HFFc6 (cell line): Measurements from ENCODE around the gene PIK3AP1. TPM values are rescaled to one million over a fixed set of nuclear protein-coding genes. Genes with fewer than 3 reads are reported as not detected.
A peak's percentile ranks its signal among the peaks of the same experiment; 100 is the strongest.

Experiments
- DNase-seq: peaks from one replicate; pipeline ENCODE4 v3.0.0-alpha.2; 2018
- H3K27ac Mint-ChIP-seq: 2 replicates; pipeline ENCODE4 v1.8.0; 2020; ENCODE audit warnings: mild to moderate bottlenecking, mixed read lengths
- H3K27me3 Mint-ChIP-seq: 2 replicates; pipeline ENCODE4 v1.8.0; 2021; ENCODE audit warnings: mild to moderate bottlenecking, moderate library complexity, mixed read lengths; ENCODE audit not compliant: insufficient read depth
- H3K36me3 Mint-ChIP-seq: 2 replicates; pipeline ENCODE4 v1.8.0; 2021; ENCODE audit warnings: low read depth, mixed read lengths
- H3K4me1 Mint-ChIP-seq: 2 replicates; pipeline ENCODE4 v1.8.0; 2020; ENCODE audit warnings: low read depth, mixed read lengths
- H3K4me3 Mint-ChIP-seq: 2 replicates; pipeline ENCODE4 v1.8.0; 2020; ENCODE audit warnings: mild to moderate bottlenecking, moderate library complexity, mixed read lengths
- H3K9me3 Mint-ChIP-seq: 2 replicates; pipeline ENCODE4 v1.8.0; 2020; ENCODE audit warnings: mild to moderate bottlenecking, mixed read lengths
- CTCF ChIP-seq: fragments of 200-600 bp; sonication (generic); IDR thresholded peaks from 2 replicates; pipeline ENCODE4 v1.5.0; 2021; ENCODE audit warnings: antibody characterized with exemption, mild to moderate bottlenecking
- total RNA-seq, 6 experiments: library from RNA; stranded (reverse); fragmentation: NEBNext Ultra II Directional; extraction: Animal tissue kit (Norgen Biotek cat#: 25700); gene quantifications; 2 replicates in 1 of 6; 3 replicates in 5 of 6; pipeline ENCODE4 v1.2.3, GENCODE V29; 2021

The PIK3AP1 gene
- total RNA-seq, 6 experiments from 2014 or later: 0.05 TPM; not detected in 3

DNA sequence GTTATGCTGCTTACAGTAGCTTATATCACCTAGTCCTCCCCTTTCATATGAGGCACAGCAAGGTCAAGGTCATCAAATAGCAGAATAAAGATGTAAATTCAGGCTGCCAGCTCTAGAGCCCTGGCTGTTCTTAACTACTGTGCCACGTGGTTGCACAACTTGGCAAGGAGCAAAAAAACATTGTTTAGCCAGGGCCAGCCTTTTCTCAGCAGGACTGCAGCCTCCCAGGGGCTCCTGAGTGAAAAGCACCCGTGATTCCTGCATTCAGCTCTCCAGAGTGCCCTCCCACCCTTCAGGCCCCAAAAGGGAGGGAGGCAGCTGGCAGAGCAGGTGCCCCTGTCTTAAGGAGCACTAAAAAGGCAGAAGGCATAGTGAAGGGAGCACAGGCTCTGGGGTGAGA is 101.7 kb downstream of the PIK3AP1 start:
- peaks cover 33% of the 10 kb centered on the region for H3K4me1 Mint-ChIP-seq
- peaks cover 11% of the 10 kb centered on the region for H3K27me3 Mint-ChIP-seq
- DNase-seq: no peak
- H3K9me3 Mint-ChIP-seq: no peaks in the 10 kb centered on the region
- no peak for TF ChIP-seq CTCF
- H3K4me3 Mint-ChIP-seq: no peak overlapping the region
- H3K27ac Mint-ChIP-seq: no peak overlapping the region
- no peaks in the 10 kb centered on the region for H3K36me3 Mint-ChIP-seq

- no peak for TF ChIP-seq CTCF
- Mint-ChIP-seq H3K36me3 (no peaks in the 10 kb centered on the region), H3K27me3 (peaks cover 5% of the 10 kb centered on the region), H3K27ac (no peak overlapping the region), H3K9me3 (no peaks in the 10 kb centered on the region), H3K4me1 (peaks cover 36% of the 10 kb centered on the region), H3K4me3 (no peak overlapping the region)
- DNase-seq: no peak
These were observed 103.4 kb downstream of the PIK3AP1 start for GRCh38 chr10:96616961-96617360.

DNA sequence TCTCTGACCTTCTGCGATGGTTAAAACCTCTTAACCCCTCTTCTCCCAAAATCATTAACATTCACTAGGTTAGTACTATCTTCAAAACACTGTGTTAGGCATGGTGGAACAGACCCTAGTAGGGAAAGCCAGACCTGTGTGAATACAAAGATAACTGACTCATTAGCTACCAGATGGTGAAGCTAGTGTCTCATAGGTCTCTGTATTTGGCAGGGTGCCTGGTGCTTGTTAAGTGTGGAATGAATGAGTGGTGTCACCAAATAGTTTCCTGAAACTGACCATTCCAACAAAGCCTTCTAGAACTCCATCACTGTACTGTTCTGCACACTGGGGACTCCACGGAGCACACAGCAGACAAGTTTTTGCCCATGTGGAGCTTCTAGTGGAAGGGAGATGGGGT is 105.8 kb downstream of the PIK3AP1 start:
- H3K27ac Mint-ChIP-seq: peak overlapping the region; percentile 66
- H3K36me3 Mint-ChIP-seq: no peaks in the 10 kb centered on the region

GRCh38 chr10:96613576-96613975 is 106.7 kb downstream of the PIK3AP1 start:
- no peak for TF ChIP-seq CTCF
- peaks cover 30% of the 10 kb centered on the region for H3K4me1 Mint-ChIP-seq
- H3K4me3 Mint-ChIP-seq: no peak overlapping the region
- peak; percentile 28 for DNase-seq
- peaks cover 5% of the 10 kb centered on the region for H3K27me3 Mint-ChIP-seq
- H3K9me3 Mint-ChIP-seq: no peaks in the 10 kb centered on the region
- H3K27ac Mint-ChIP-seq: no peak overlapping the region
- no peaks in the 10 kb centered on the region for H3K36me3 Mint-ChIP-seq

More for the DNA sequence above, 105.8 kb downstream of the PIK3AP1 start:
- peaks cover 31% of the 10 kb centered on the region for H3K4me1 Mint-ChIP-seq
- peak; percentile 94 for DNase-seq
- peak overlapping the region; percentile 31 for H3K4me3 Mint-ChIP-seq
- TF ChIP-seq CTCF: no peak
- peaks cover 5% of the 10 kb centered on the region for H3K27me3 Mint-ChIP-seq
- H3K9me3 Mint-ChIP-seq: no peaks in the 10 kb centered on the region

- peaks cover 3% of the 10 kb centered on the region for H3K27me3 Mint-ChIP-seq
- H3K9me3 Mint-ChIP-seq: no peaks in the 10 kb centered on the region
- no peaks in the 10 kb centered on the region for H3K36me3 Mint-ChIP-seq
- DNase-seq: no peak
- no peak for TF ChIP-seq CTCF
- H3K4me1 Mint-ChIP-seq: peaks cover 33% of the 10 kb centered on the region
- no peak overlapping the region for H3K4me3 Mint-ChIP-seq
- H3K27ac Mint-ChIP-seq: no peak overlapping the region
These were observed 108.1 kb downstream of the PIK3AP1 start for GRCh38 chr10:96612055-96612830.
